ENCODE measurements around the gene BAAT.

DNA sequence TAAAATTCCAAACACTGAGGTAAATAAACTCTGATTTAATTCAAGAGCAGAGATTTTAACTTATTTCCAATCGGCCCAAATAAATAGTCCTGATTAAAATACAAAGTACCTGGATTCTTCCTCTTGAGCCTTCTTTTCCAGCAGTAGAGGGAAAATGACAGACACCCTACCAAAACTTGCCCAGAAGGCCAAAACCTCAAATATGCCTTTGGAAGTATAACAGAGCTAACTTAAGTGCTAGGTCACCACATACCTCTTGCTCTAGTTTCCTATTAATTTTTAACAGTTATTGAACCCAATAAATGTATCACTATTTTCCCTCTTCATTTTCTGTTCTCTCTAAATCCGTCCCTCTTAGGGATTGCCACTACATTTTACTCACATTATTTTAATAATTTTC is 1.4 kb downstream of the BAAT start:
- no peak for TF ChIP-seq RARB (CRISPR knock-in tag; IDR thresholded peaks at IDR 0.05)
- no peak for TF ChIP-seq ISL1 (CRISPR knock-in tag; IDR thresholded peaks at IDR 0.05)
- TF ChIP-seq, protein P1, sequence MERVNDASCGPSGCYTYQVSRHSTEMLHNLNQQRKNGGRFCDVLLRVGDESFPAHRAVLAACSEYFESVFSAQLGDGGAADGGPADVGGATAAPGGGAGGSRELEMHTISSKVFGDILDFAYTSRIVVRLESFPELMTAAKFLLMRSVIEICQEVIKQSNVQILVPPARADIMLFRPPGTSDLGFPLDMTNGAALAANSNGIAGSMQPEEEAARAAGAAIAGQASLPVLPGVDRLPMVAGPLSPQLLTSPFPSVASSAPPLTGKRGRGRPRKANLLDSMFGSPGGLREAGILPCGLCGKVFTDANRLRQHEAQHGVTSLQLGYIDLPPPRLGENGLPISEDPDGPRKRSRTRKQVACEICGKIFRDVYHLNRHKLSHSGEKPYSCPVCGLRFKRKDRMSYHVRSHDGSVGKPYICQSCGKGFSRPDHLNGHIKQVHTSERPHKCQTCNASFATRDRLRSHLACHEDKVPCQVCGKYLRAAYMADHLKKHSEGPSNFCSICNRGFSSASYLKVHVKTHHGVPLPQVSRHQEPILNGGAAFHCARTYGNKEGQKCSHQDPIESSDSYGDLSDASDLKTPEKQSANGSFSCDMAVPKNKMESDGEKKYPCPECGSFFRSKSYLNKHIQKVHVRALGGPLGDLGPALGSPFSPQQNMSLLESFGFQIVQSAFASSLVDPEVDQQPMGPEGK (CRISPR knock-in tag; IDR thresholded peaks at IDR 0.05; ENCODE audit: borderline replicate concordance) = no peak
- no peak for TF ChIP-seq CREB5 (CRISPR knock-in tag; IDR thresholded peaks at IDR 0.05; ENCODE audit: low read depth)
